Gastroesophageal sphincter (tissue), 4 donors: ENCODE data around the gene DCANP1. TPM values are rescaled to one million over a fixed set of nuclear protein-coding genes. Genes with fewer than 3 reads are reported as not detected.

Experiments used
- ATAC-seq: fragments of 150-250 bp; one replicate; pipeline ENCODE4 v1.9.1; 2016; ENCODE audit warnings: mild to moderate bottlenecking, moderate library complexity
- H3K27ac ChIP-seq, 4 donors: fragments of 200-600 bp; sonication (generic) in 3 of 4; 1 replicate in 3 of 4; 2 replicates in 1 of 4; pipeline ENCODE4 v1.5.1; 2016 to 2019
- H3K27me3 ChIP-seq: fragments of 200-600 bp; sonication (generic); one replicate; pipeline ENCODE4 v1.5.1; 2019
- H3K36me3 ChIP-seq, 2 donors: fragments of 200-600 bp; sonication (generic); one replicate each; pipeline ENCODE4 v1.5.1; 2019; ENCODE audit warnings: control low read depth in 1 of 2
- H3K4me1 ChIP-seq, 3 donors: fragments of 200-600 bp; sonication (generic); 1 replicate in 2 of 3; 2 replicates in 1 of 3; pipeline ENCODE4 v1.5.1; 2016 to 2019; ENCODE audit warnings: control low read depth in 2 of 3
- H3K4me3 ChIP-seq, 2 donors: fragments of 200-600 bp; sonication (generic); one replicate each; pipeline ENCODE4 v1.5.1; 2019; ENCODE audit warnings: mild to moderate bottlenecking in 1 of 2, moderate library complexity in 1 of 2
- H3K9me3 ChIP-seq, 3 donors: fragments of 200-600 bp; sonication (generic); one replicate each; pipeline ENCODE4 v1.5.1; 2017 to 2019; ENCODE audit warnings: control low read depth in 2 of 3
- CTCF ChIP-seq, 4 experiments: fragments of 200-600 bp in 2 of 4; fragments of 450-650 bp in 2 of 4; sonication (generic) in 1 of 4; IDR thresholded peaks; one replicate each; pipeline ENCODE4 v1.5.1; 2017 to 2019; ENCODE audit warnings: antibody characterized with exemption in 4 of 4, mild to moderate bottlenecking in 2 of 4, moderate library complexity in 2 of 4
- EP300 ChIP-seq: sonication (generic); formaldehyde crosslinking; IDR thresholded peaks from one replicate; pipeline ENCODE4 v1.6.1; 2017; ENCODE audit warnings: antibody characterized with exemption, mild to moderate bottlenecking
- POLR2A ChIP-seq, 2 donors: fragments of 450-650 bp; IDR thresholded peaks; one replicate each; pipeline ENCODE4 v1.6.1; 2017; ENCODE audit warnings: antibody characterized with exemption in 2 of 2, mild to moderate bottlenecking in 2 of 2, moderate library complexity in 1 of 2
- POLR2AphosphoS5 ChIP-seq: sonication (generic); formaldehyde crosslinking; IDR thresholded peaks from one replicate; pipeline ENCODE4 v1.6.1; 2017; ENCODE audit warnings: antibody characterized with exemption
- WGBS, 2 donors: methylation state at CpG; one replicate each; pipeline ENCODE4 v1.1.5; 2018; ENCODE audit warnings: low coverage in 1 of 2; 5-methylcytosine and 5-hydroxymethylcytosine counted together
- total RNA-seq, 4 donors: library from RNA; depleted of rRNA; stranded (reverse); fragments of >200 nt; gene quantifications; one replicate each; pipeline ENCODE4 v1.1.0, GENCODE V29; 2016

The DCANP1 gene
- total RNA-seq, 4 donors from 2014 or later: not detected

- TF ChIP-seq POLR2A (IDR thresholded peaks at IDR 0.05) (no peak), CTCF (IDR thresholded peaks at IDR 0.05) (no peak)
- H3K27ac ChIP-seq: no peak overlapping the region
- peaks cover 80% of the 10 kb centered on the region for H3K27me3 ChIP-seq
- no peaks in the 10 kb centered on the region for H3K36me3 ChIP-seq
- no peaks in the 10 kb centered on the region for H3K9me3 ChIP-seq
- 94 to 95% methylated on average over 5 to 6 of the region's 15 CpGs for WGBS, 2 donors
- no peak overlapping the region for H3K4me3 ChIP-seq
- H3K4me1 ChIP-seq: peaks cover 0 to 12% (median 6%) of the 10 kb centered on the region in 3 donors
- ATAC-seq: no peak
These were observed 20.0 kb upstream of the DCANP1 start for GRCh38 chr5:135467051-135467625.

GRCh38 chr5:135466178-135467050 is 19.3 kb upstream of the DCANP1 start:
- peak overlapping the region in 1 of 2 donors; percentile 37 for H3K4me3 ChIP-seq
- 6% methylated on average over 8 to 10 of the region's 43 CpGs for WGBS, 2 donors
- H3K36me3 ChIP-seq: no peaks in the 10 kb centered on the region
- H3K27ac ChIP-seq: no peak overlapping the region
- H3K4me1 ChIP-seq: peaks cover 0 to 12% (median 6%) of the 10 kb centered on the region in 3 donors
- H3K9me3 ChIP-seq: no peaks in the 10 kb centered on the region
- peaks cover 82% of the 10 kb centered on the region for H3K27me3 ChIP-seq
- no peak for TF ChIP-seq EP300
- no peak for TF ChIP-seq POLR2A (IDR thresholded peaks at IDR 0.05)
- peak; percentile 62 to 95 (median 74) for TF ChIP-seq CTCF (IDR thresholded peaks at IDR 0.05)
- TF ChIP-seq POLR2AphosphoS5: no peak
- peak; percentile 84 for ATAC-seq

GRCh38 chr5:135465391-135466122 is 18.4 kb upstream of the DCANP1 start:
- Histone ChIP-seq H3K36me3 (no peaks in the 10 kb centered on the region), H3K4me1 (peaks cover 0 to 12% (median 6%) of the 10 kb centered on the region in 3 donors), H3K4me3 (no peak overlapping the region), H3K27ac (no peak overlapping the region), H3K27me3 (peaks cover 79% of the 10 kb centered on the region), H3K9me3 (no peaks in the 10 kb centered on the region)
- TF ChIP-seq CTCF (IDR thresholded peaks at IDR 0.05) (no peak), POLR2A (IDR thresholded peaks at IDR 0.05) (no peak), POLR2AphosphoS5 (no peak), EP300 (no peak)
- ATAC-seq: no peak
- WGBS, 2 donors: 57 to 73% methylated on average over 1 to 4 of the region's 12 CpGs

GRCh38 chr5:135462304-135462703 is 15.2 kb upstream of the DCANP1 start:
- Histone ChIP-seq H3K4me1 (peaks cover 0 to 12% (median 6%) of the 10 kb centered on the region in 3 donors), H3K27me3 (peaks cover 77% of the 10 kb centered on the region), H3K36me3 (no peaks in the 10 kb centered on the region), H3K4me3 (no peak overlapping the region), H3K9me3 (no peaks in the 10 kb centered on the region), H3K27ac (no peak overlapping the region)
- WGBS, 2 donors: 18% methylated on average over 6 of the region's 6 CpGs; no CpG with 5 or more reads in 1 of the 2 donors
- no peak for ATAC-seq
- no peak for TF ChIP-seq EP300
- TF ChIP-seq POLR2A (IDR thresholded peaks at IDR 0.05): no peak
- no peak for TF ChIP-seq CTCF (IDR thresholded peaks at IDR 0.05)
- TF ChIP-seq POLR2AphosphoS5: no peak
